CD4-positive, alpha-beta T cell (primary cell): Measurements from ENCODE around the gene KCNQ1OT1. TPM values are rescaled to one million over a fixed set of nuclear protein-coding genes. Genes with fewer than 3 reads are reported as not detected.

Source experiments
- ATAC-seq: fragments of 200-7000 bp; cut with Tn5 transposase; one replicate; pipeline ENCODE4 v1.10.0; 2022; ENCODE audit warnings: mild to moderate bottlenecking; ENCODE audit not compliant: poor library complexity
- CTCF ChIA-PET: fragments of 350-600 bp; sonication (Branson Sonifier 250); formaldehyde crosslinking; loops from one replicate; lab custom pipeline; 2021; ENCODE audit warnings: antibody characterized with exemption, inconsistent platforms; lab: Charles Lee
- POLR2A ChIA-PET: fragments of 350-600 bp; sonication (Branson Sonifier 250); formaldehyde crosslinking; loops from one replicate; lab custom pipeline; 2021; ENCODE audit warnings: antibody characterized with exemption, inconsistent platforms; lab: Charles Lee
- DNase-seq, 14 experiments: peaks; one replicate each; pipeline ENCODE4 v3.0.0-alpha.2; 2013 to 2020; ENCODE audit warnings: mixed read lengths in 2 of 14
- H3K27ac ChIP-seq, 2 donors: one replicate each; pipeline versions ENCODE4 v1.5.1 to v1.7.0; 2013; ENCODE audit warnings: low read length in 2 of 2, low read depth in 1 of 2, mild to moderate bottlenecking in 1 of 2
- H3K27me3 ChIP-seq, 2 experiments: 1 replicate in 1 of 2; 2 replicates in 1 of 2; pipeline versions ENCODE4 v1.6.1 to v1.7.0; 2013; ENCODE audit warnings: low read length in 2 of 2, control low read depth in 1 of 2, mild to moderate bottlenecking in 1 of 2, moderate library complexity in 1 of 2; ENCODE audit not compliant: insufficient read depth in 2 of 2, control insufficient read depth in 1 of 2
- H3K36me3 ChIP-seq: one replicate; pipeline ENCODE4 v1.6.1; 2013; ENCODE audit warnings: low read length, control low read depth; ENCODE audit not compliant: insufficient read depth
- H3K4me1 ChIP-seq: one replicate; pipeline ENCODE4 v1.6.1; 2013; ENCODE audit warnings: low read length, control low read depth; ENCODE audit not compliant: insufficient read depth
- H3K4me3 ChIP-seq: one replicate; pipeline ENCODE4 v1.5.1; 2013; ENCODE audit warnings: mild to moderate bottlenecking, low read length, moderate library complexity
- H3K9me3 ChIP-seq, 2 experiments: 1 replicate in 1 of 2; 2 replicates in 1 of 2; pipeline versions ENCODE4 v1.6.1 to v1.7.0; 2013; ENCODE audit warnings: low read length in 2 of 2, mild to moderate bottlenecking in 2 of 2, control low read depth in 1 of 2, moderate library complexity in 1 of 2; ENCODE audit not compliant: control insufficient read depth in 1 of 2, insufficient read depth in 1 of 2
- H3K27ac Mint-ChIP-seq: one replicate; pipeline ENCODE4 v1.8.0; 2020; ENCODE audit warnings: mixed read lengths
- H3K27me3 Mint-ChIP-seq: one replicate; pipeline ENCODE4 v1.8.0; 2021; ENCODE audit warnings: mixed read lengths
- H3K36me3 Mint-ChIP-seq: one replicate; pipeline ENCODE4 v1.8.0; 2021; ENCODE audit warnings: low read depth, mixed read lengths
- H3K4me1 Mint-ChIP-seq: one replicate; pipeline ENCODE4 v1.8.0; 2021; ENCODE audit warnings: low read depth, mixed read lengths
- H3K4me3 Mint-ChIP-seq: one replicate; pipeline ENCODE4 v1.8.0; 2020; ENCODE audit warnings: mild to moderate bottlenecking, mixed read lengths
- H3K9me3 Mint-ChIP-seq: one replicate; pipeline ENCODE4 v1.8.0; 2020; ENCODE audit warnings: mixed read lengths
- intact Hi-C, 2 experiments: fragments of 100-400 bp; cut with DNase I in 1 of 2; cut with micrococcal nuclease in 1 of 2; formaldehyde crosslinking; loops; one replicate each; pipeline versions ENCODE4 v1.15.1 to v1.9.0; 2023 to 2025; cut with DNase I, micrococcal nuclease
- total RNA-seq, 174 experiments: library from RNA in 2 of 174; stranded (reverse) in 2 of 174; gene quantifications; one replicate each; pipeline ENCODE4 v1.2.3 and lab custom pipeline; 2021 to 2026
- TF ChIP-seq, protein P1 (sequence below): fragments of 200-600 bp; IDR thresholded peaks from one replicate; pipeline ENCODE4 v1.8.0; 2022; ENCODE audit warnings: antibody characterized with exemption, mild to moderate bottlenecking

KCNQ1OT1 gene
- total RNA-seq, 2 experiments from 2014 or later = 0.17 to 0.22 TPM

GRCh38 chr11:2590965-2591754 lies 108.6 kb downstream of the KCNQ1OT1 start:
- Mint-ChIP-seq H3K4me1 (no peaks in the 10 kb centered on the region), H3K9me3 (peaks cover 3% of the 10 kb centered on the region), H3K36me3 (peaks cover 81% of the 10 kb centered on the region), H3K4me3 (no peak overlapping the region), H3K27ac (no peak overlapping the region), H3K27me3 (no peaks in the 10 kb centered on the region)
- CTCF ChIA-PET = no interaction called here
- DNase-seq (peak in 1 of 14 experiments; percentile 3), ATAC-seq (no peak)
- intact Hi-C loops = no loop called here
- TF ChIP-seq, protein P1, sequence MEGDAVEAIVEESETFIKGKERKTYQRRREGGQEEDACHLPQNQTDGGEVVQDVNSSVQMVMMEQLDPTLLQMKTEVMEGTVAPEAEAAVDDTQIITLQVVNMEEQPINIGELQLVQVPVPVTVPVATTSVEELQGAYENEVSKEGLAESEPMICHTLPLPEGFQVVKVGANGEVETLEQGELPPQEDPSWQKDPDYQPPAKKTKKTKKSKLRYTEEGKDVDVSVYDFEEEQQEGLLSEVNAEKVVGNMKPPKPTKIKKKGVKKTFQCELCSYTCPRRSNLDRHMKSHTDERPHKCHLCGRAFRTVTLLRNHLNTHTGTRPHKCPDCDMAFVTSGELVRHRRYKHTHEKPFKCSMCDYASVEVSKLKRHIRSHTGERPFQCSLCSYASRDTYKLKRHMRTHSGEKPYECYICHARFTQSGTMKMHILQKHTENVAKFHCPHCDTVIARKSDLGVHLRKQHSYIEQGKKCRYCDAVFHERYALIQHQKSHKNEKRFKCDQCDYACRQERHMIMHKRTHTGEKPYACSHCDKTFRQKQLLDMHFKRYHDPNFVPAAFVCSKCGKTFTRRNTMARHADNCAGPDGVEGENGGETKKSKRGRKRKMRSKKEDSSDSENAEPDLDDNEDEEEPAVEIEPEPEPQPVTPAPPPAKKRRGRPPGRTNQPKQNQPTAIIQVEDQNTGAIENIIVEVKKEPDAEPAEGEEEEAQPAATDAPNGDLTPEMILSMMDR = no peak
- H3K27me3 ChIP-seq = no peaks in the 10 kb centered on the region
- H3K9me3 ChIP-seq = peaks cover 0 to 21% of the 10 kb centered on the region in 2 experiments
- H3K4me1 ChIP-seq = no peaks in the 10 kb centered on the region
- no peak overlapping the region for H3K4me3 ChIP-seq
- H3K36me3 ChIP-seq = peaks cover 23% of the 10 kb centered on the region
- H3K27ac ChIP-seq = no peak overlapping the region
- POLR2A ChIA-PET = no interaction called here

DNA sequence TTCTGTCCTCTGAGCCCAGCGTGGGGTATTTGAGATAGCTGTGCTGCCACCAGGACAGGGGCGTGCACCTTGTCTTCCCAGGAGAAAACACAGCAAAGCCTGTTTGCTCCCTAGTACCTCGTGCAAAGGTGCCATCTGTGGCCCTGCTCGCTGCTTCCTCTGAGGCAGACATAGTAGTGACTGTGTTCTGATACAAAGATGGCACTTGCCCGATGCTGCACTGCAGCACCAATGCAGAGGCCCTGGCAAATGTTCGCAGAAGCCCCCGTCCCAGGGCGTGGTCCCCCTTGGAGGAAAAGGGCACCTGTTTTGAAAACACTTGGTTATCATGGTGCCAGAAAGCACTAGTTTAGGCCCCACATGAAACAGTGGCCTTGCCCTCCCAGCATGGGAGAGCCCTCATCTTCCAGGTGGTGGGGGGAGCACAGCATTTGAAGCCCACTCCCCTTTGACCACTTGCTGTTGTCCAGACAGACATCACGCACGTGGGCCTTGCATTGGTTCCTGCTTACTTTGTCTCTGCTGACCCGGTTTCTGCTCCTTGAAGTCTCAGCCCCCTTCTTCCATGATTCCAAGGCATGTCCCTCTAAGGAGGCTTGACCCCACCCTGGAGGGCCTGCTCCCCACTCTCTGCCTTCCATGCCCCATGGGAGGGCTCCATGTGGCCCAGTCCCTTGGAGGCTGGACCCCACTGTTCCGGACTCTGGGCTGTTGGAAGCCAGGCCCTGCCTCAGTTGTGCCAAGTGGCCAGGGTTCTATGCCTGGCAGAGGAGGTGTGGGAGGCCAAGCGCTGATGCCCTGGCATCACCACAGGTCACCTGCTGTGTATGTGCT lies 109.4 kb downstream of the KCNQ1OT1 start:
- intact Hi-C loops = no loop called here
- H3K9me3 ChIP-seq = peaks cover 0 to 21% of the 10 kb centered on the region in 2 experiments
- Mint-ChIP-seq H3K4me3 (no peak overlapping the region), H3K27ac (no peak overlapping the region), H3K4me1 (no peaks in the 10 kb centered on the region), H3K27me3 (no peaks in the 10 kb centered on the region), H3K9me3 (no peaks in the 10 kb centered on the region), H3K36me3 (peaks cover 73% of the 10 kb centered on the region)
- ChIA-PET CTCF (no interaction called here), POLR2A (no interaction called here)
- peaks cover 28% of the 10 kb centered on the region for H3K36me3 ChIP-seq
- no peaks in the 10 kb centered on the region for H3K27me3 ChIP-seq
- no peak overlapping the region for H3K27ac ChIP-seq
- H3K4me3 ChIP-seq = no peak overlapping the region
- ATAC-seq (no peak), DNase-seq (no peak)
- H3K4me1 ChIP-seq = no peaks in the 10 kb centered on the region
- TF ChIP-seq, protein P1 = no peak

- H3K36me3 ChIP-seq = peaks cover 30% of the 10 kb centered on the region
- Mint-ChIP-seq H3K4me1 (no peaks in the 10 kb centered on the region), H3K27me3 (no peaks in the 10 kb centered on the region), H3K4me3 (no peak overlapping the region), H3K9me3 (no peaks in the 10 kb centered on the region), H3K27ac (no peak overlapping the region), H3K36me3 (peaks cover 65% of the 10 kb centered on the region)
- H3K9me3 ChIP-seq = peaks cover 0 to 21% of the 10 kb centered on the region in 2 experiments
- H3K4me1 ChIP-seq = no peaks in the 10 kb centered on the region
- H3K4me3 ChIP-seq = no peak overlapping the region
- intact Hi-C loops = no loop called here
- CTCF ChIA-PET = no interaction called here
- no peak for ATAC-seq
- POLR2A ChIA-PET = no interaction called here
- DNase-seq = peak in 1 of 14 experiments; percentile 20
- TF ChIP-seq, protein P1 = no peak
- H3K27me3 ChIP-seq = no peaks in the 10 kb centered on the region
- H3K27ac ChIP-seq = no peak overlapping the region
These were observed 110.3 kb downstream of the KCNQ1OT1 start for GRCh38 chr11:2589538-2589934.
